Vagina (tissue), 2 donors: ENCODE measurements around the gene CRIP2. TPM values are rescaled to one million over a fixed set of nuclear protein-coding genes. Genes with fewer than 3 reads are reported as not detected.

Source experiments
- DNase-seq, 2 donors: peaks; one replicate each; pipeline ENCODE4 v3.0.0-alpha.2; 2017; ENCODE audit errors: extremely low spot score in 2 of 2
- H3K27ac ChIP-seq: fragments of 200-600 bp; sonication (generic); one replicate; pipeline ENCODE4 v1.5.1; 2019
- H3K27me3 ChIP-seq: fragments of 200-600 bp; sonication (generic); one replicate; pipeline ENCODE4 v1.5.1; 2019
- H3K36me3 ChIP-seq, 2 donors: fragments of 200-600 bp; sonication (generic); one replicate each; pipeline ENCODE4 v1.5.1; 2017 to 2019
- H3K4me1 ChIP-seq: fragments of 200-600 bp; sonication (generic); one replicate; pipeline ENCODE4 v1.5.1; 2019
- H3K4me3 ChIP-seq, 2 donors: fragments of 200-600 bp; sonication (generic); 1 replicate in 1 of 2; 2 replicates in 1 of 2; pipeline ENCODE4 v1.5.1; 2016 to 2019
- H3K9me3 ChIP-seq: fragments of 200-600 bp; sonication (generic); one replicate; pipeline ENCODE4 v1.5.1; 2019
- POLR2A ChIP-seq, 2 donors: fragments of 450-650 bp; IDR thresholded peaks; one replicate each; pipeline ENCODE4 v1.6.1; 2017; ENCODE audit warnings: antibody characterized with exemption in 2 of 2, mild to moderate bottlenecking in 2 of 2, moderate library complexity in 2 of 2
- POLR2AphosphoS5 ChIP-seq, 2 donors: sonication (generic); formaldehyde crosslinking; IDR thresholded peaks; one replicate each; pipeline ENCODE4 v1.9.0; 2017; ENCODE audit warnings: antibody characterized with exemption in 2 of 2, mild to moderate bottlenecking in 2 of 2, low read depth in 1 of 2; ENCODE audit not compliant: insufficient read depth in 1 of 2
- intact Hi-C: fragments of 100-400 bp; cut with DNase I; formaldehyde crosslinking; loops from one replicate; pipeline ENCODE4 v1.15.1; 2023
- total RNA-seq: library from RNA; depleted of rRNA; stranded (reverse); fragments of >200 nt; gene quantifications from one replicate; pipeline ENCODE4 v1.2.3, GENCODE V29; 2016
- TF ChIP-seq, protein P1 (sequence below), 3 experiments: fragments of 450-650 bp in 2 of 3; fragments of 200-600 bp in 1 of 3; sonication (generic) in 1 of 3; IDR thresholded peaks; one replicate each; pipeline ENCODE4 v1.5.1; 2017 to 2019; ENCODE audit warnings: antibody characterized with exemption in 3 of 3, mild to moderate bottlenecking in 2 of 3, moderate library complexity in 2 of 3

Gene CRIP2
- total RNA-seq, 1 donor from 2014 or later: 126 TPM

DNA sequence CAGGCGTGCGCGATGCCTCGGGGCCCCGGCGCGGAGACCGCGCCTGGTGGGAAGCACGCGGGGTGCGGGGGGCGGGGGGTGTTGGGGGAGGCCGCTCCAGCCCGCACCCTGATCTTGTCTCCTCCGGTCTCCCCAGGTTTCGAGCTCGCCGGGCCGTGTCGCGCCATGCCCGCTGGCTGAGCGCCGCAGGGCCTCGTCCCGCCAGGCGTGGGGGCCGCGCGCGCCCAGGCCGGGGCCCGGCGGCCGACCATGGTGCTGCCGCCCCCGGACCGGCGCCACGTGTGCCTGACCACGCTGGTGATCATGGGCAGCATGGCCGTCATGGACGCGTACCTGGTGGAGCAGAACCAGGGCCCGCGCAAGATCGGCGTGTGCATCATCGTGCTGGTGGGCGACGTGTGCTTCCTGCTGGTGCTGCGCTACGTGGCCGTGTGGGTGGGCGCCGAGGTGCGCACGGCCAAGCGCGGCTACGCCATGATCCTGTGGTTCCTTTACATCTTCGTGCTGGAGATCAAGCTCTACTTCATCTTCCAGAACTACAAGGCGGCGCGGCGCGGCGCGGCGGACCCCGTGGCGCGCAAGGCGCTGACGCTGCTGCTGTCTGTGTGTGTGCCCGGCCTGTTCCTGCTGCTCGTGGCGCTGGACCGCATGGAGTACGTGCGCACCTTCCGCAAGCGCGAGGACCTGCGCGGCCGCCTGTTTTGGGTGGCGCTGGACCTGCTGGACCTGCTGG, 54.1 kb downstream of the CRIP2 start:
- no peaks in the 10 kb centered on the region for H3K36me3 ChIP-seq
- no peak overlapping the region for H3K27ac ChIP-seq
- H3K9me3 ChIP-seq: no peaks in the 10 kb centered on the region
- peaks cover 30% of the 10 kb centered on the region for H3K4me1 ChIP-seq
- peak overlapping the region; percentile 67 to 76 for H3K4me3 ChIP-seq
- intact Hi-C loops: loop anchor here (10.0 kb wide), 1 partner anchor 84 kb away; no protein-coding TSS in a partner anchor
- no peak for TF ChIP-seq POLR2AphosphoS5 (IDR thresholded peaks at IDR 0.05; ENCODE audit: insufficient read depth in 1 of 2, low read depth in 1 of 2)
- TF ChIP-seq POLR2A (IDR thresholded peaks at IDR 0.05): no peak
- TF ChIP-seq, protein P1, sequence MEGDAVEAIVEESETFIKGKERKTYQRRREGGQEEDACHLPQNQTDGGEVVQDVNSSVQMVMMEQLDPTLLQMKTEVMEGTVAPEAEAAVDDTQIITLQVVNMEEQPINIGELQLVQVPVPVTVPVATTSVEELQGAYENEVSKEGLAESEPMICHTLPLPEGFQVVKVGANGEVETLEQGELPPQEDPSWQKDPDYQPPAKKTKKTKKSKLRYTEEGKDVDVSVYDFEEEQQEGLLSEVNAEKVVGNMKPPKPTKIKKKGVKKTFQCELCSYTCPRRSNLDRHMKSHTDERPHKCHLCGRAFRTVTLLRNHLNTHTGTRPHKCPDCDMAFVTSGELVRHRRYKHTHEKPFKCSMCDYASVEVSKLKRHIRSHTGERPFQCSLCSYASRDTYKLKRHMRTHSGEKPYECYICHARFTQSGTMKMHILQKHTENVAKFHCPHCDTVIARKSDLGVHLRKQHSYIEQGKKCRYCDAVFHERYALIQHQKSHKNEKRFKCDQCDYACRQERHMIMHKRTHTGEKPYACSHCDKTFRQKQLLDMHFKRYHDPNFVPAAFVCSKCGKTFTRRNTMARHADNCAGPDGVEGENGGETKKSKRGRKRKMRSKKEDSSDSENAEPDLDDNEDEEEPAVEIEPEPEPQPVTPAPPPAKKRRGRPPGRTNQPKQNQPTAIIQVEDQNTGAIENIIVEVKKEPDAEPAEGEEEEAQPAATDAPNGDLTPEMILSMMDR (IDR thresholded peaks at IDR 0.05): no peak
- no peaks in the 10 kb centered on the region for H3K27me3 ChIP-seq
- DNase-seq: no peak

DNA sequence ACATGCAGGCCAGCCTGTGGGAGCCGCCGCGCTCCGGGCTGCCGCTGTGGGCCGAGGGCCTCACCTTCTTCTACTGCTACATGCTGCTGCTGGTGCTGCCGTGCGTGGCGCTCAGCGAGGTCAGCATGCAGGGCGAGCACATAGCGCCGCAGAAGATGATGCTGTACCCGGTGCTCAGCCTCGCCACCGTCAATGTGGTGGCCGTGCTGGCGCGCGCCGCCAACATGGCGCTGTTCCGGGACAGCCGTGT, 54.6 kb downstream of the CRIP2 start:
- H3K4me1 ChIP-seq: peaks cover 30% of the 10 kb centered on the region
- TF ChIP-seq POLR2A (IDR thresholded peaks at IDR 0.05) (no peak), POLR2AphosphoS5 (IDR thresholded peaks at IDR 0.05; ENCODE audit: insufficient read depth in 1 of 2, low read depth in 1 of 2) (no peak)
- TF ChIP-seq, protein P1 (IDR thresholded peaks at IDR 0.05): no peak
- H3K27ac ChIP-seq: no peak overlapping the region
- no peaks in the 10 kb centered on the region for H3K9me3 ChIP-seq
- H3K4me3 ChIP-seq: peak overlapping the region; percentile 67 to 76
- intact Hi-C loops: loop anchor here (10.0 kb wide), 1 partner anchor 84 kb away; no protein-coding TSS in a partner anchor
- no peak for DNase-seq
- H3K36me3 ChIP-seq: no peaks in the 10 kb centered on the region
- no peaks in the 10 kb centered on the region for H3K27me3 ChIP-seq

Other genes with a start within 250 kb of the CRIP2 start
- 45.9 TPM for gene BTBD6, start 226.3 kb upstream of the CRIP2 start, total RNA-seq
- gene BRF1, start 173.8 kb upstream of the CRIP2 start, total RNA-seq: 64.6 TPM
- 64.8 TPM for gene PACS2, start 160.1 kb upstream of the CRIP2 start, total RNA-seq
- not detected for gene TEX22, start 76.3 kb upstream of the CRIP2 start, total RNA-seq
- 82.7 TPM for gene MTA1, start 55.0 kb upstream of the CRIP2 start, total RNA-seq
- gene CRIP1, start 12.1 kb downstream of the CRIP2 start, total RNA-seq: 7.6 TPM
- gene TEDC1, start 16.4 kb downstream of the CRIP2 start, total RNA-seq: 5.9 TPM
- gene TMEM121, start 51.8 kb downstream of the CRIP2 start, total RNA-seq: 9.3 TPM